Motor neuron (in vitro differentiated cells): ENCODE data around the gene KHDC1L. TPM values are rescaled to one million over a fixed set of nuclear protein-coding genes. Genes with fewer than 3 reads are reported as not detected.
"Not testable (repeated sequence)": the region's sequence is repeated elsewhere in the genome, so short reads cannot be mapped to it uniquely, and the experiment has no call there.

ENCODE experiments used
- ATAC-seq, 8 experiments: fragments of 200-7000 bp; cut with Tn5 transposase; replicated peaks in 6 of 8; 2 replicates each; pipeline ENCODE4 v1.8.0; 2021; ENCODE audit warnings: mild to moderate bottlenecking in 8 of 8, moderate library complexity in 8 of 8
- H3K27ac ChIP-seq, 2 donors: fragments of 250-450 bp; sonication (Bioruptor Pico); 2 replicates each; pipeline ENCODE4 v1.9.0; 2021; ENCODE audit warnings: antibody characterized with exemption in 2 of 2, mild to moderate bottlenecking in 2 of 2, moderate library complexity in 1 of 2
- H3K4me1 ChIP-seq, 2 donors: fragments of 250-450 bp; sonication (Bioruptor Pico); replicated peaks in 1 of 2; 2 replicates each; pipeline ENCODE4 v1.6.1; 2021; ENCODE audit warnings: antibody characterized with exemption in 2 of 2, mild to moderate bottlenecking in 2 of 2, moderate library complexity in 1 of 2
- H3K4me3 ChIP-seq, 5 donors: fragments of 250-450 bp; sonication (Bioruptor Pico); 2 replicates each; pipeline ENCODE4 v1.9.0; 2021; ENCODE audit warnings: antibody characterized with exemption in 5 of 5, mild to moderate bottlenecking in 5 of 5, moderate library complexity in 4 of 5
- WGBS, 10 experiments: fragments of 450-650 bp; shearing (Covaris generic); methylation state at CpG; one replicate each; pipeline ENCODE4 v1.0.0; 2022; 5-methylcytosine and 5-hydroxymethylcytosine counted together
- in situ Hi-C, 9 experiments: fragments of 400-800 bp; cut with MboI; loops; one replicate each; pipeline ENCODE4 v1.15.0; 2021; ENCODE audit warnings: low sequenced_read_pairs in 9 of 9, low pct_unique_long_range_greater_than_20kb in 2 of 9; ENCODE audit not compliant: unreplicated experiment in 9 of 9
- total RNA-seq, 8 experiments: library from RNA; unstranded; fragments of 300-600 nt; gene quantifications; 2 replicates each; pipeline versions ENCODE4 v1.2.3 to v1.2.4, GENCODE V29; 2022

The KHDC1L gene
- total RNA-seq, 8 experiments from 2014 or later = 0.63 to 1.4 (median 1.00) TPM; not detected in 3

GRCh38 chr6:73236144-73236750 lies 11.0 kb upstream of the KHDC1L start:
- Histone ChIP-seq H3K4me3 (no peak overlapping the region), H3K27ac (no peak overlapping the region), H3K4me1 (no peaks in the 10 kb centered on the region)
- ATAC-seq = peak in 1 of 8 experiments; percentile 44
- in situ Hi-C loops = no loop called here
- WGBS, 10 experiments = 25 to 100% (median 89%) methylated on average over 1 to 5 of the region's 5 CpGs; no CpG with 5 or more reads in 1 of the 10 experiments

DNA sequence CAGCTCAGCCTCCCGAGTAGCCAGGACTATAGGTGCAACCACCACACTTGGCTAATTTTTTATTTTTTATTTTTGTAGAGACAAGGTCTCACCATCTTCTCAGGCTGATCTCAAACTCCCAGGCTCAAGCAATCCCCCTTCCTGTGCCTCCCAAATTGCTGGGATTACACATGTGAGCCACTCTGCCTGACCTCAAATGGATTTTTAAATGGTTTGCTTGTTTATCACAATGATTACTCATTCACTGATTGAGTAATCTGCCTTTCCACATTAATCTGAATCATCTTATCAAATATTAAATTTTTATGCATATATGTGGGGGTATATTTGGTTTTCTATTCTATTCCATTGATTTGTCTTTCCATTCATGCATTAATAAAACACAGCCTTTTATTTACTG lies 9.4 kb upstream of the KHDC1L start:
- Histone ChIP-seq H3K4me3 (no peak overlapping the region), H3K4me1 (no peaks in the 10 kb centered on the region), H3K27ac (no peak overlapping the region)
- in situ Hi-C loops = no loop called here
- peak in 1 of 8 experiments; percentile 42 for ATAC-seq
- 42 to 92% (median 69%) methylated on average over 1 of the region's 1 CpG; no CpG with 5 or more reads in 2 of the 10 experiments for WGBS, 10 experiments

DNA sequence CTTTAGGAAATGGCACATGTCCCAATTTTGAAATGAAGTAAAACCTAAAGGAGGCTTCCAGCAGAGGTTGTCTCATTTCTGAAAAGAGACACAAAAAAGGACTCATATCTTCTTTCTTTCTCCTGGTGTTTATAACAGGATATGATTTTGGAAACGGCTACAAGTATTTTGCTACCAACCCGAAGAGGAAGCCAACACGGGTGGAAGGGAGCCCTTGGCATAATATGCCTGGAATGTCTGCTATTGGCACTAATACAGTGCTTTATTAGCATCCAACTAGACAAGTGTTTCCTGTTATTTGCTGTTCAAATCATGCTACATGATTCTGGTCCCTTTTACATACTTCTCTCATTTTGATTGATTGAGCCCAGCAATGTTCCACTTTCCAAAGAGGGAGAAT lies 8.7 kb upstream of the KHDC1L start:
- H3K4me1 ChIP-seq, H3K27ac ChIP-seq, in situ Hi-C loops, H3K4me3 ChIP-seq, ATAC-seq: not testable (repeated sequence)
- 0 to 90% (median 73%) methylated on average over 2 to 3 of the region's 3 CpGs; no CpG with 5 or more reads in 5 of the 10 experiments for WGBS, 10 experiments

DNA sequence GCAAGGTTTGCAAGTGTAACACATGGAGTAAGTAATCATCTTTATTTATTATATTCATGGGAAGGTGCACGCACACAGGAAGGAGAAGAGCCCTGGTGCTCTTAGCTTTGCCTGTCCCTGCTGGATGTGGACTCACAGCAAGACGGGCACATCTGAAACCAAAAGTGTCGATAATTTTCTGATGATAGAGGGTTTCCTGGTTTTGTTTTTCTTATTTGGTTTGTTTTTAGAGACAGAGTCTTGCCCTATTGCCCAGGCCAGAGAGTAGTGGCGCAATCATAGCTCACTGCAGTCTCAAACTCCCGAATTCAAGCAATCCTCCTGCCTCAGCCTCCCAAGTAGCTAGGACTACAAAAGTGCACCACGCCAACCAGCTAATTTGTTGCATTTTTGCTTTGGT lies 7.8 kb upstream of the KHDC1L start:
- in situ Hi-C loops = no loop called here

GRCh38 chr6:73231986-73232391 lies 6.7 kb upstream of the KHDC1L start:
- WGBS, 10 experiments = 20 to 43% (median 27%) methylated on average over 1 of the region's 1 CpG; no CpG with 5 or more reads in 6 of the 10 experiments
- no peak overlapping the region for H3K27ac ChIP-seq
- no peak overlapping the region for H3K4me3 ChIP-seq
- ATAC-seq = peak in 3 of 8 experiments; percentile 16 to 52 (median 28)
- H3K4me1 ChIP-seq = no peaks in the 10 kb centered on the region
- in situ Hi-C loops = no loop called here

More for the DNA sequence above, 7.8 kb upstream of the KHDC1L start:
- Histone ChIP-seq H3K27ac (no peak overlapping the region), H3K4me1 (no peaks in the 10 kb centered on the region), H3K4me3 (no peak overlapping the region)
- ATAC-seq = no peak
- 83 to 100% (median 96%) methylated on average over 1 to 5 of the region's 6 CpGs; no CpG with 5 or more reads in 2 of the 10 experiments for WGBS, 10 experiments

GRCh38 chr6:73227606-73228255 lies 2.4 kb upstream of the KHDC1L start:
- ATAC-seq = no peak
- WGBS, 10 experiments = 60 to 100% (median 83%) methylated on average over 1 to 3 of the region's 3 CpGs; no CpG with 5 or more reads in 1 of the 10 experiments
- in situ Hi-C loops = no loop called here
- Histone ChIP-seq H3K27ac (no peak overlapping the region), H3K4me3 (no peak overlapping the region), H3K4me1 (no peaks in the 10 kb centered on the region)

DNA sequence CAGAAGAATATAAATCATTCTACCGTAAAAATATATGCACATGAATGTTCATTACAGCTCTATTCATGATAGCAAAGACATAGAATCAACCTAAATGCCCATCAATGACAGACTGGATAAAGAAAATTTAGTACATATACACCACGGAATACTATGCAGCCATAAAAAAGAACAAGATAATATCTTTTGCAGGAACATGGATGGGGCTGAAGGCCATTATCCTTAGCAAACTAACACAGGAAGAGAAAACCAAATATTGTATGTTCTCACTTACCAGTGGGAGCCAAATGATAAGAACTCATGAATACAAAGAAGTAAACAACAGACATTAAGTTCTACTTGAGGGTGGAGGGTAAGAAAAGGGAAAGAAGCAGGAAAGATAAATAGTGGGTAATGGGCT lies 8.4 kb downstream of the KHDC1L start:
- Histone ChIP-seq H3K27ac (no peak overlapping the region), H3K4me1 (no peaks in the 10 kb centered on the region), H3K4me3 (no peak overlapping the region)
- WGBS, 10 experiments = 75 to 100% (median 88%) methylated on average over 1 to 2 of the region's 2 CpGs; no CpG with 5 or more reads in 1 of the 10 experiments
- in situ Hi-C loops = no loop called here
- ATAC-seq = no peak

- Histone ChIP-seq H3K4me3 (no peak overlapping the region), H3K4me1 (no peaks in the 10 kb centered on the region), H3K27ac (no peak overlapping the region)
- ATAC-seq = no peak
- in situ Hi-C loops = no loop called here
- WGBS, 10 experiments = 48 to 100% (median 70%) methylated on average over 1 to 7 of the region's 9 CpGs; no CpG with 5 or more reads in 3 of the 10 experiments
Measured at GRCh38 chr6:73209117-73209516, 16.2 kb downstream of the KHDC1L start.

- Histone ChIP-seq H3K4me3 (no peak overlapping the region), H3K27ac (no peak overlapping the region), H3K4me1 (no peaks in the 10 kb centered on the region)
- in situ Hi-C loops = no loop called here
- 67 to 100% (median 86%) methylated on average over 1 to 3 of the region's 3 CpGs; no CpG with 5 or more reads in 3 of the 10 experiments for WGBS, 10 experiments
- ATAC-seq = no peak
Measured at GRCh38 chr6:73207221-73207837, 18.0 kb downstream of the KHDC1L start.

DNA sequence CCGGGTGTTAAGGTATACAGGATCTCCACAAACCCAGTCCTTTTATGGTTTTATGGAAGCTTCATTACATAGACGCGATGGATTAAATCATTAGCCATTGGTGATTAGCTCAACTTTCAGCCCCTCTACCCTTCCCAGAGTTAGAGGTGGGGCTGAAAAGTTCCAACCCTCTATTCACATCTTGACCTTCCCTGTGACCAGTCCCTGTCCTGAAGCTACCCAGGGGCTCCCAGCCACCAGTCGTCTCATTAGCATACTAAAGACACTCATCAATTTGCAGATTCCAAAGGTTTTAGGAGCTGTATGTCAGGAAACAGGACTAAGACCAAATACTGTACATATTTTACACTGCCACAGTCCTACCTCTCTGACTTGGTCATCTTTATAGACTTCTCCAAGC lies 21.0 kb downstream of the KHDC1L start:
- 0 to 100% (median 47%) methylated on average over 1 to 4 of the region's 4 CpGs for WGBS, 10 experiments
- in situ Hi-C loops = no loop called here

GRCh38 chr6:73203098-73203497 lies 22.2 kb downstream of the KHDC1L start:
- no peak for ATAC-seq
- H3K27ac ChIP-seq = no peak overlapping the region
- WGBS, 10 experiments = 80 to 100% (median 91%) methylated on average over 1 of the region's 1 CpG; no CpG with 5 or more reads in 3 of the 10 experiments
- no peak overlapping the region for H3K4me3 ChIP-seq
- in situ Hi-C loops = no loop called here
- no peaks in the 10 kb centered on the region for H3K4me1 ChIP-seq

More for the DNA sequence above, 21.0 kb downstream of the KHDC1L start:
- Histone ChIP-seq H3K27ac (no peak overlapping the region), H3K4me3 (no peak overlapping the region), H3K4me1 (no peaks in the 10 kb centered on the region)
- no peak for ATAC-seq

GRCh38 chr6:73200735-73201134 lies 24.6 kb downstream of the KHDC1L start:
- Histone ChIP-seq H3K27ac (no peak overlapping the region), H3K4me1 (no peaks in the 10 kb centered on the region), H3K4me3 (no peak overlapping the region)
- ATAC-seq = no peak
- 55 to 93% (median 75%) methylated on average over 2 to 4 of the region's 4 CpGs; no CpG with 5 or more reads in 2 of the 10 experiments for WGBS, 10 experiments
- in situ Hi-C loops = no loop called here

- 47 to 95% (median 78%) methylated on average over 1 to 3 of the region's 3 CpGs; no CpG with 5 or more reads in 2 of the 10 experiments for WGBS, 10 experiments
- no peak overlapping the region for H3K4me3 ChIP-seq
- no peak for ATAC-seq
- H3K4me1 ChIP-seq = no peaks in the 10 kb centered on the region
- H3K27ac ChIP-seq = no peak overlapping the region
- in situ Hi-C loops = no loop called here
Measured at GRCh38 chr6:73200247-73200646, 25.0 kb downstream of the KHDC1L start.
